ENCODE data around the gene CCHCR1.

The CCHCR1 gene

GRCh38 chr6:31098449-31098938 is 59.1 kb downstream of the CCHCR1 start:
- DNase-seq (ENCODE audit: low read depth), result no peak

- no peak for DNase-seq (ENCODE audit: low read depth)
Measured at GRCh38 chr6:31096656-31097055, 60.9 kb downstream of the CCHCR1 start.

- no peak for DNase-seq (ENCODE audit: low read depth)
Measured at GRCh38 chr6:31096215-31096614, 61.4 kb downstream of the CCHCR1 start.

- peak; percentile 2 for DNase-seq (ENCODE audit: low read depth)
Measured at GRCh38 chr6:31094389-31094881, 63.2 kb downstream of the CCHCR1 start.

- DNase-seq (ENCODE audit: low read depth), result no peak
Measured at GRCh38 chr6:31092769-31093505, 64.7 kb downstream of the CCHCR1 start.
